GM12875 (cell line): ENCODE measurements around the gene SLC22A23.

ENCODE experiments used
- H3K4me3 ChIP-seq: one replicate; pipeline ENCODE4 v1.5.1; 2011; ENCODE audit warnings: low read depth, low read length, control low read depth
- TF ChIP-seq, protein P1 (sequence below): IDR thresholded peaks from 2 replicates; pipeline ENCODE4 v1.5.1; 2011; ENCODE audit warnings: low read depth, mild to moderate bottlenecking, control low read depth, inconsistent platforms, low read length, moderate library complexity, borderline replicate concordance; ENCODE audit not compliant: insufficient read depth

SLC22A23 gene

DNA sequence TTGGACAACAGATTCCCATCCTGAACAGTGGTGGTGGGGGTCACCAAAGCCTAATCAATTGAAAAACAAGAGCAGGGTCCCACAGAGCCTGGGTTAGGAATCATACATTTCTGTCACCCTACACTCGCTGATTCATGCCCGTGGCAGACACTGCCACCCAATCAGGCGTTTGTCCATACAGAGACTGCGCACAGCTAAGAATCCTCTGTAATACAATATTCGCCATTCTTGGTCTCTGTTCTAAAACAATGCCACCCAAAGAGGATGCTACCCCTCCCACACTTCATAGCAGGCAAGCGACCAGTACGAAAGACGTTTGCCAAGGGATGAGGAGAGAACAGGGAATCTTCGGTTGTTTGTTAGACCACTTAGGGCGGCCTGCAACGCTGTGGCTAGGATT is 28.1 kb upstream of the SLC22A23 start:
- TF ChIP-seq, protein P1, sequence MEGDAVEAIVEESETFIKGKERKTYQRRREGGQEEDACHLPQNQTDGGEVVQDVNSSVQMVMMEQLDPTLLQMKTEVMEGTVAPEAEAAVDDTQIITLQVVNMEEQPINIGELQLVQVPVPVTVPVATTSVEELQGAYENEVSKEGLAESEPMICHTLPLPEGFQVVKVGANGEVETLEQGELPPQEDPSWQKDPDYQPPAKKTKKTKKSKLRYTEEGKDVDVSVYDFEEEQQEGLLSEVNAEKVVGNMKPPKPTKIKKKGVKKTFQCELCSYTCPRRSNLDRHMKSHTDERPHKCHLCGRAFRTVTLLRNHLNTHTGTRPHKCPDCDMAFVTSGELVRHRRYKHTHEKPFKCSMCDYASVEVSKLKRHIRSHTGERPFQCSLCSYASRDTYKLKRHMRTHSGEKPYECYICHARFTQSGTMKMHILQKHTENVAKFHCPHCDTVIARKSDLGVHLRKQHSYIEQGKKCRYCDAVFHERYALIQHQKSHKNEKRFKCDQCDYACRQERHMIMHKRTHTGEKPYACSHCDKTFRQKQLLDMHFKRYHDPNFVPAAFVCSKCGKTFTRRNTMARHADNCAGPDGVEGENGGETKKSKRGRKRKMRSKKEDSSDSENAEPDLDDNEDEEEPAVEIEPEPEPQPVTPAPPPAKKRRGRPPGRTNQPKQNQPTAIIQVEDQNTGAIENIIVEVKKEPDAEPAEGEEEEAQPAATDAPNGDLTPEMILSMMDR = no peak

DNA sequence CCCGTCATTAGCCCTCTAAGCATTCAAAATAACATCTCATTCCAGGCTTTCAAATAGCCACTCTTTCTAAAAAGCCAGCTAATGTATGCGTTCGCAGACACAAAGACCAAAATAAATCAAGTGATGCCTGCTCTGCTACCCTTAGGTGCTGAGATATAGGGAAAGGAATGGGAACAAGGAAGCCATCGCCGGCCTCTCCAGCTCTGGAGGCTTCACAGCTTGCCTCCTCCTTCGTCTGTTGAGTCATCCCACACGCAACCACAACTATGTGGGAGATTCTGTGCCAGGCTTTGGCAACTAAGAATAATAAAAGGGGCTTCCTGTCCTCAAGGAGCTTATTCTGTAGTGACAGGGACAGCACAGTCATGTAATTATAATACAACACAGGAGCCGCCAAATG is 27.3 kb upstream of the SLC22A23 start:
- TF ChIP-seq, protein P1 = no peak

More for the DNA sequence above, 28.1 kb upstream of the SLC22A23 start:
- H3K4me3 ChIP-seq = no peak overlapping the region

GRCh38 chr6:3483675-3484074 is 26.8 kb upstream of the SLC22A23 start:
- TF ChIP-seq, protein P1 = no peak
- no peak overlapping the region for H3K4me3 ChIP-seq

More for the DNA sequence above, 27.3 kb upstream of the SLC22A23 start:
- no peak overlapping the region for H3K4me3 ChIP-seq

GRCh38 chr6:3482869-3483268 is 26.0 kb upstream of the SLC22A23 start:
- H3K4me3 ChIP-seq = no peak overlapping the region
- TF ChIP-seq, protein P1 = no peak

- H3K4me3 ChIP-seq = no peak overlapping the region
- TF ChIP-seq, protein P1 = no peak
These were observed 24.8 kb upstream of the SLC22A23 start for GRCh38 chr6:3481640-3482039.

GRCh38 chr6:3480009-3480408 is 23.2 kb upstream of the SLC22A23 start:
- TF ChIP-seq, protein P1 = no peak
- no peak overlapping the region for H3K4me3 ChIP-seq

DNA sequence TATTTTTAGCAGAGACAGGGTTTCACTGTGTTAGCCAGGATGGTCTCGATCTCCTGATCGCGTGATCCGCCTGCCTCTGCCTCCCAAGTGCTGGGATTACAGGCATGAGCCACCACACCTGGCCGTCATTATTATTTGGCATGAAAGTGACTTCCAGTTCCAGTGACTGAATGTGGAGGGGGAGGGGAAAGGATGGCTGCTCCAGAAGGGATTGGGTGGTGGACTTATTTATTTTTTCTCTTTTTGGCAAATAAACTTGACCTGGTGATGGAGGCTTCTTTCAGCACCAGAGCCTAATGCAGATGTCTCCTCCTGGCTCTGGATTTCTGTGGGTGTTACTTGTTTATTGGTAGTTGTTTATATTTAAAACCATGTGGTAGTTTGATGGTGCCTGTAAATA is 16.9 kb upstream of the SLC22A23 start:
- H3K4me3 ChIP-seq = no peak overlapping the region
- TF ChIP-seq, protein P1 = no peak
